ENCODE data around the gene PBXIP1. TPM values are rescaled to one million over a fixed set of nuclear protein-coding genes. Genes with fewer than 3 reads are reported as not detected.

The PBXIP1 gene
- total and polyA plus RNA-seq, 10 of the 15 experiments (the other 5 are each of a cell fraction or from before 2014, with no cell fraction given), result 0.63 to 25.6 (median 15.4) TPM

DNA sequence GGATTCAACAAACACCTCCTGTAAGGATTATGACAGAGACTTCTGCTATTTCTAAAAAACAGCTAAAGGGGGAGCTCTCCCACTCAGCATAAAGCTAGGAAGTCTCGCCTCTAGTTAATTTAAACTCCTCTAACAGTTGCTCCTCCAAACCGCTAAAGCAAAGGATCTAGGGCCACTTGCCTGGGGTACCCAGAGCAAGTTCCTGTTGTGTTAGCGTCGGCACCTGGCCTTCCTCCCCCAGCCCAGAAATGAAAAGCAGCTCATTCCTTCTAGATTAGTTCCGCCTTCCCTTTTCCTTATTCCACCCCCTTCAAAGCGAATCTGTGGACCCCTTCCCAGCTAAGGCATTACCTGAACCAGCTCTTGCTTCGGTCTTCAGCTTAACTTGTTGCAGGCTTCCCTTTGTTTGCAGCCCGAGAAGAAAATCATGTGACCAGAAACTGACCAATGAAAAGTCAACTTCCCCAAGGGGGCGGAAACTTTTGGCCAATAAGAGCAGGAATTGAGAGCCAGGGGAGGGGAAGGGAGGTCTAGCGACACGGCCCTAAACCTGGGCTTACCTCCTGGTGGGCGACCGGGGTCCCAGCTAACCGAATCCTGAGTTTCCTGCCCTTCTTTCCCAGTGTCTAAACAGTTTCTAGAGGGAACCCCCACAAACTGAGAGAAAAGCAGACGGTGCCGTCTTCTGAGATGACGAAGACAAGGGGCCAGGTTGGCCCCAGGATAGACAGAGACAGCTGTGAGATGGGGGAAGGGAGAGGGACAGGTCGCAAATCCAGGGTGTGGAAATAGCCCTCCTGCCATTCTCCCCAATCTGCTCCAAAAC is at the start of gene PBXIP1 (continued):
- TF ChIP-seq, protein P1, sequence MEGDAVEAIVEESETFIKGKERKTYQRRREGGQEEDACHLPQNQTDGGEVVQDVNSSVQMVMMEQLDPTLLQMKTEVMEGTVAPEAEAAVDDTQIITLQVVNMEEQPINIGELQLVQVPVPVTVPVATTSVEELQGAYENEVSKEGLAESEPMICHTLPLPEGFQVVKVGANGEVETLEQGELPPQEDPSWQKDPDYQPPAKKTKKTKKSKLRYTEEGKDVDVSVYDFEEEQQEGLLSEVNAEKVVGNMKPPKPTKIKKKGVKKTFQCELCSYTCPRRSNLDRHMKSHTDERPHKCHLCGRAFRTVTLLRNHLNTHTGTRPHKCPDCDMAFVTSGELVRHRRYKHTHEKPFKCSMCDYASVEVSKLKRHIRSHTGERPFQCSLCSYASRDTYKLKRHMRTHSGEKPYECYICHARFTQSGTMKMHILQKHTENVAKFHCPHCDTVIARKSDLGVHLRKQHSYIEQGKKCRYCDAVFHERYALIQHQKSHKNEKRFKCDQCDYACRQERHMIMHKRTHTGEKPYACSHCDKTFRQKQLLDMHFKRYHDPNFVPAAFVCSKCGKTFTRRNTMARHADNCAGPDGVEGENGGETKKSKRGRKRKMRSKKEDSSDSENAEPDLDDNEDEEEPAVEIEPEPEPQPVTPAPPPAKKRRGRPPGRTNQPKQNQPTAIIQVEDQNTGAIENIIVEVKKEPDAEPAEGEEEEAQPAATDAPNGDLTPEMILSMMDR (IDR thresholded peaks at IDR 0.05 in 2 of 3, conservative IDR thresholded peaks at IDR 0.05 in 1 of 3; ENCODE audit: control insufficient read depth in 2 of 3, extremely low read depth in 1 of 3, insufficient read depth in 1 of 3, low read depth in 3 of 3, low read length in 3 of 3), result peak; percentile 9 to 40 (median 22); a peak in 4 of 6 replicates
- no peak for TF ChIP-seq ZZZ3 (IDR thresholded peaks at IDR 0.05; ENCODE audit: control insufficient read depth, insufficient read length, low read depth)
- TF ChIP-seq NFYA (IDR thresholded peaks at IDR 0.05; ENCODE audit: borderline replicate concordance, low read depth, low read length), result peak; percentile 8; the same call in 1 of the 2 replicates
- no peak for TF ChIP-seq E2F8 (IDR thresholded peaks at IDR 0.05; ENCODE audit: low read depth, partially characterized antibody)
- peak; percentile 68 for TF ChIP-seq POLR2A (IDR thresholded peaks at IDR 0.05; ENCODE audit: low read depth, low read length)
- TF ChIP-seq, protein P2, sequence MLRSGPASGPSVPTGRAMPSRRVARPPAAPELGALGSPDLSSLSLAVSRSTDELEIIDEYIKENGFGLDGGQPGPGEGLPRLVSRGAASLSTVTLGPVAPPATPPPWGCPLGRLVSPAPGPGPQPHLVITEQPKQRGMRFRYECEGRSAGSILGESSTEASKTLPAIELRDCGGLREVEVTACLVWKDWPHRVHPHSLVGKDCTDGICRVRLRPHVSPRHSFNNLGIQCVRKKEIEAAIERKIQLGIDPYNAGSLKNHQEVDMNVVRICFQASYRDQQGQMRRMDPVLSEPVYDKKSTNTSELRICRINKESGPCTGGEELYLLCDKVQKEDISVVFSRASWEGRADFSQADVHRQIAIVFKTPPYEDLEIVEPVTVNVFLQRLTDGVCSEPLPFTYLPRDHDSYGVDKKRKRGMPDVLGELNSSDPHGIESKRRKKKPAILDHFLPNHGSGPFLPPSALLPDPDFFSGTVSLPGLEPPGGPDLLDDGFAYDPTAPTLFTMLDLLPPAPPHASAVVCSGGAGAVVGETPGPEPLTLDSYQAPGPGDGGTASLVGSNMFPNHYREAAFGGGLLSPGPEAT (IDR thresholded peaks at IDR 0.05; ENCODE audit: low read depth), result peak; percentile 55; the same call in 1 of the 2 replicates
- TF ChIP-seq, protein P3, sequence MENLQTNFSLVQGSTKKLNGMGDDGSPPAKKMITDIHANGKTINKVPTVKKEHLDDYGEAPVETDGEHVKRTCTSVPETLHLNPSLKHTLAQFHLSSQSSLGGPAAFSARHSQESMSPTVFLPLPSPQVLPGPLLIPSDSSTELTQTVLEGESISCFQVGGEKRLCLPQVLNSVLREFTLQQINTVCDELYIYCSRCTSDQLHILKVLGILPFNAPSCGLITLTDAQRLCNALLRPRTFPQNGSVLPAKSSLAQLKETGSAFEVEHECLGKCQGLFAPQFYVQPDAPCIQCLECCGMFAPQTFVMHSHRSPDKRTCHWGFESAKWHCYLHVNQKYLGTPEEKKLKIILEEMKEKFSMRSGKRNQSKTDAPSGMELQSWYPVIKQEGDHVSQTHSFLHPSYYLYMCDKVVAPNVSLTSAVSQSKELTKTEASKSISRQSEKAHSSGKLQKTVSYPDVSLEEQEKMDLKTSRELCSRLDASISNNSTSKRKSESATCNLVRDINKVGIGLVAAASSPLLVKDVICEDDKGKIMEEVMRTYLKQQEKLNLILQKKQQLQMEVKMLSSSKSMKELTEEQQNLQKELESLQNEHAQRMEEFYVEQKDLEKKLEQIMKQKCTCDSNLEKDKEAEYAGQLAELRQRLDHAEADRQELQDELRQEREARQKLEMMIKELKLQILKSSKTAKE (IDR thresholded peaks at IDR 0.05; ENCODE audit: low read depth, poor library complexity, severe bottlenecking), result peak; percentile 9
- 0 out of 2 replicates have a peak, but pooled peaks have one; percentile 59 for TF ChIP-seq CHD1 (IDR thresholded peaks at IDR 0.05; ENCODE audit: low read depth, low read length)
- 0 out of 2 replicates have a peak, but pooled peaks have one; percentile 19 for TF ChIP-seq SPI1 (IDR thresholded peaks at IDR 0.05; ENCODE audit: borderline replicate concordance, insufficient read depth, low read depth, low read length)
- TF ChIP-seq MYC (IDR thresholded peaks at IDR 0.05; ENCODE audit: insufficient read depth, insufficient read length, insufficient replicate concordance, low read length, severe bottlenecking), result no peak
- TF ChIP-seq, protein P4, sequence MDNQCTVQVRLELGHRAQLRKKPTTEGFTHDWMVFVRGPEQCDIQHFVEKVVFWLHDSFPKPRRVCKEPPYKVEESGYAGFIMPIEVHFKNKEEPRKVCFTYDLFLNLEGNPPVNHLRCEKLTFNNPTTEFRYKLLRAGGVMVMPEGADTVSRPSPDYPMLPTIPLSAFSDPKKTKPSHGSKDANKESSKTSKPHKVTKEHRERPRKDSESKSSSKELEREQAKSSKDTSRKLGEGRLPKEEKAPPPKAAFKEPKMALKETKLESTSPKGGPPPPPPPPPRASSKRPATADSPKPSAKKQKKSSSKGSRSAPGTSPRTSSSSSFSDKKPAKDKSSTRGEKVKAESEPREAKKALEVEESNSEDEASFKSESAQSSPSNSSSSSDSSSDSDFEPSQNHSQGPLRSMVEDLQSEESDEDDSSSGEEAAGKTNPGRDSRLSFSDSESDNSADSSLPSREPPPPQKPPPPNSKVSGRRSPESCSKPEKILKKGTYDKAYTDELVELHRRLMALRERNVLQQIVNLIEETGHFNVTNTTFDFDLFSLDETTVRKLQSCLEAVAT (IDR thresholded peaks at IDR 0.05), result 0 out of 2 replicates have a peak, but pooled peaks have one; percentile 32
- no peak for TF ChIP-seq CREM (IDR thresholded peaks at IDR 0.05; ENCODE audit: low read depth)
- TF ChIP-seq SP1 (IDR thresholded peaks at IDR 0.05; ENCODE audit: low read depth, low read length), result peak; percentile 70
- TF ChIP-seq CHD2 (IDR thresholded peaks at IDR 0.05; ENCODE audit: borderline replicate concordance, low read depth, low read length), result peak; percentile 65; the same call in 1 of the 2 replicates
- TF ChIP-seq ELK1 (IDR thresholded peaks at IDR 0.05; ENCODE audit: low read depth, low read length), result 0 out of 2 replicates have a peak, but pooled peaks have one; percentile 2
- TF ChIP-seq RAD51 (IDR thresholded peaks at IDR 0.05), result peak; percentile 93
